ENCODE data around the gene DPH6. TPM values are rescaled to one million over a fixed set of nuclear protein-coding genes. Genes with fewer than 3 reads are reported as not detected.
"Not testable (repeated sequence)": the region's sequence is repeated elsewhere in the genome, so short reads cannot be mapped to it uniquely, and the experiment has no call there.

Gene DPH6
- total and polyA plus RNA-seq, 2 experiments from 2014 or later, result 14.2 to 28.6 TPM

DNA sequence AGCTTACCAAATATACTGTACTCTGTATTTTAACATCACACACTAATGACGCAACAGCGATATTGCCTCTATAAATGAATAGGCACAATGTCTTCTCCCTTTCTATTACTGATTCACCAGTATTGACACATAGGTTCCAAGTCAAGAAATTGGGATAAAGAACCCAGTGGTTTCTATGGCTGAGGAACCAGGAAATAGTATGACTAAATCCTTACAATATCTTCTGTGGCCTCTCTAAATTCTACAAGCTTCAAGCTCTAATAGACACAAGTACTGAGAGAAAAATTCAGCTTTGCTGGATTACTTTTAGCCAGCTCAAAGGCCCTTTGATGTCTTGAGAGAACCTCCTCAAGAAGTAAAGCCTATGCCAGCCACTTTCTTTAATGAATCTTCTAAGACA, 162.5 kb downstream of the DPH6 start:
- Histone ChIP-seq H3K27ac (no peak overlapping the region), H3K4me2 (ENCODE audit: unreplicated experiment) (no peak overlapping the region), H3K27me3 (replicated peaks; ENCODE audit: insufficient read depth) (no peaks in the 10 kb centered on the region), H4K20me1 (ENCODE audit: insufficient read depth) (no peaks in the 10 kb centered on the region), H3F3A (ENCODE audit: insufficient read depth) (no peaks in the 10 kb centered on the region), H3K4me3 (no peak overlapping the region), H3K36me3 (ENCODE audit: low read depth) (no peaks in the 10 kb centered on the region), H3K79me2 (ENCODE audit: insufficient read depth) (no peaks in the 10 kb centered on the region), H3K9me3 (ENCODE audit: low read depth) (no peaks in the 10 kb centered on the region), H3K9me2 (ENCODE audit: insufficient read depth) (no peaks in the 10 kb centered on the region), H2AFZ (no peak overlapping the region), H3K4me1 (ENCODE audit: insufficient read depth) (no peaks in the 10 kb centered on the region), H3K9ac (no peak overlapping the region)
- DNase-seq, result no peak
- TF ChIP-seq EZH2phosphoT487 (IDR thresholded peaks at IDR 0.05; ENCODE audit: insufficient read depth, low read depth), result no peak
- TF ChIP-seq EZH2 (IDR thresholded peaks at IDR 0.05; ENCODE audit: insufficient read depth, poor library complexity, severe bottlenecking), result no peak
- in situ Hi-C loops (cut with MboI), result no loop called here
- WGBS, 2 experiments (ENCODE audit: low coverage in 1 of 2, low lambda C conversion rate in 2 of 2, missing lambda C conversion rate in 2 of 2), result 100% methylated on average over 2 of the region's 2 CpGs

DNA sequence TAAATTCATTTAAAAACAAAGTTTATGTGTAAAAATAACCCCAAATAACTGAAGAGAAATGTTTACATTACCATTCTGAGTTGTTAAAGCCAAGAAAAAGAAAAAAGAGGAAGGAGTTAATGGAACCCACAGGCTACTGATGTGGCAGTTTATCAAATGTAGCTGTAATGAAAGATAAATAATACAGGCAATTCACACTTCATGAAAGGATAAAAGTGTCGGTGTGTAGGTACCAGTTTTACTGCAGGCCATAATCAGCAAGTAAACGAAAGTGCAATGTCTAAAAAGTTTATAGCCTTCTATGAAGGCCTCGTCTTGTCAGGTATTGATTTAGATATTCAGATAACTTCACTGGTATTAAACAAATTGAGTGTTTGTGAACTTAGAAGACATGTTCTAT, 164.6 kb downstream of the DPH6 start:
- Histone ChIP-seq H2AFZ (no peak overlapping the region), H3F3A (ENCODE audit: insufficient read depth) (no peaks in the 10 kb centered on the region), H3K9me3 (ENCODE audit: low read depth) (no peaks in the 10 kb centered on the region), H3K27ac (no peak overlapping the region), H3K9ac (no peak overlapping the region), H3K4me1 (ENCODE audit: insufficient read depth) (no peaks in the 10 kb centered on the region), H3K27me3 (replicated peaks; ENCODE audit: insufficient read depth) (no peaks in the 10 kb centered on the region), H3K4me3 (no peak overlapping the region), H3K79me2 (ENCODE audit: insufficient read depth) (no peaks in the 10 kb centered on the region), H4K20me1 (ENCODE audit: insufficient read depth) (no peaks in the 10 kb centered on the region), H3K36me3 (ENCODE audit: low read depth) (no peaks in the 10 kb centered on the region), H3K4me2 (ENCODE audit: unreplicated experiment) (no peak overlapping the region), H3K9me2 (ENCODE audit: insufficient read depth) (no peaks in the 10 kb centered on the region)
- no peak for TF ChIP-seq EZH2phosphoT487 (IDR thresholded peaks at IDR 0.05; ENCODE audit: insufficient read depth, low read depth)
- TF ChIP-seq EZH2 (IDR thresholded peaks at IDR 0.05; ENCODE audit: insufficient read depth, poor library complexity, severe bottlenecking), result no peak
- in situ Hi-C loops (cut with MboI), result no loop called here
- no peak for DNase-seq
- 85 to 89% methylated on average over 3 of the region's 3 CpGs for WGBS, 2 experiments (ENCODE audit: low coverage in 1 of 2, low lambda C conversion rate in 2 of 2, missing lambda C conversion rate in 2 of 2)

DNA sequence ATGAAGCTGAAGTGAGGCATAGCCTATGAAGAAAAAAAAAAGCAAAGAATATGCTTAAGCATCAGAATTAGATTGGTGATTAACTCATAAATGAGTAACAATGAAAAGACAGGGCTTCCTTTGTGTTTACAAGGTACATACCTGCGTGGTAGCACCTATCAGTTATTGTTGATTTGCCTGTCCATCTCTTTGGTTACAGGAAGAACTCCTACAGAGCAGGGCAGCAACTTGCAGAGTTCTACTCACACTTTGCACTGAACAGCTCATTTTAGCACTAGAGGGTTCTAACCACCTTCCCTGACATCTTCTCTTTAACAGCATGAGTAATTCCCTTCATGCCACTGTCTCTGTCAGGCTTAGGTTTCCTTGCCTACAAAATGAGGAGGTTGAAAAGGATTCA, 166.0 kb downstream of the DPH6 start:
- 100% methylated on average over 1 of the region's 1 CpG for WGBS, 2 experiments (ENCODE audit: low coverage in 1 of 2, low lambda C conversion rate in 2 of 2, missing lambda C conversion rate in 2 of 2)
- no peaks in the 10 kb centered on the region for H3K79me2 ChIP-seq (ENCODE audit: insufficient read depth)
- H3K4me2 ChIP-seq (ENCODE audit: unreplicated experiment), result no peak overlapping the region
- no peak overlapping the region for H3K27ac ChIP-seq
- no peaks in the 10 kb centered on the region for H3K27me3 ChIP-seq (replicated peaks; ENCODE audit: insufficient read depth)
- no peak overlapping the region for H3K9ac ChIP-seq
- H3K9me3 ChIP-seq (ENCODE audit: low read depth), result no peaks in the 10 kb centered on the region
- H3K4me1 ChIP-seq (ENCODE audit: insufficient read depth), result no peaks in the 10 kb centered on the region
- in situ Hi-C loops (cut with MboI), result no loop called here
- H4K20me1 ChIP-seq (ENCODE audit: insufficient read depth), result no peaks in the 10 kb centered on the region
- no peak overlapping the region for H2AFZ ChIP-seq
- TF ChIP-seq EZH2 (IDR thresholded peaks at IDR 0.05; ENCODE audit: insufficient read depth, poor library complexity, severe bottlenecking) (no peak), EZH2phosphoT487 (IDR thresholded peaks at IDR 0.05; ENCODE audit: insufficient read depth, low read depth) (no peak)
- H3F3A ChIP-seq (ENCODE audit: insufficient read depth), result no peaks in the 10 kb centered on the region
- no peaks in the 10 kb centered on the region for H3K36me3 ChIP-seq (ENCODE audit: low read depth)
- H3K4me3 ChIP-seq, result no peak overlapping the region
- no peak for DNase-seq
- no peaks in the 10 kb centered on the region for H3K9me2 ChIP-seq (ENCODE audit: insufficient read depth)

DNA sequence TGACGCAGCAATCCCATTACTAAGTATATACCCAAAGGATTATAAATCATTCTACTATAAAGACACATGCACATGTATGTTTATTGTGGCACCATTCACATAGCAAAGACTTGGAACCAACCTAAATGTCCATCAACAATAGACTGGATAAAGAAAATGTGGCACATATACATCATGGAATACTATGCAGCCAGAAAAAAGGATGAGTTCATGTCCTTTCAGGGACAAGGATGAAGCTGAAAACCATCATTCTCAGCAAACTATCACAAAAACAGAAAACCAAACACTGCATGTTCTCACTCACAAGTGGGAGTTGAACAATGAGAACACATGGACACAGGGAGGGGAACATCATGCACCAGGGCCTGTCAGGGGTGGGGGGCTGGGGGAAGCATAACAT, 167.5 kb downstream of the DPH6 start:
- H3K79me2 ChIP-seq (ENCODE audit: insufficient read depth); in situ Hi-C loops (cut with MboI); H3K27me3 ChIP-seq (replicated peaks; ENCODE audit: insufficient read depth); DNase-seq; H3K4me1 ChIP-seq (ENCODE audit: insufficient read depth); H3K9me3 ChIP-seq (ENCODE audit: low read depth); H3K27ac ChIP-seq; H2AFZ ChIP-seq; H3K4me2 ChIP-seq (ENCODE audit: unreplicated experiment); H3K4me3 ChIP-seq; H3K9ac ChIP-seq; H4K20me1 ChIP-seq (ENCODE audit: insufficient read depth); H3K36me3 ChIP-seq (ENCODE audit: low read depth); H3K9me2 ChIP-seq (ENCODE audit: insufficient read depth); H3F3A ChIP-seq (ENCODE audit: insufficient read depth): not testable (repeated sequence)
- 100% methylated on average over 1 of the region's 1 CpG for WGBS, 2 experiments (ENCODE audit: low coverage in 1 of 2, low lambda C conversion rate in 2 of 2, missing lambda C conversion rate in 2 of 2)

DNA sequence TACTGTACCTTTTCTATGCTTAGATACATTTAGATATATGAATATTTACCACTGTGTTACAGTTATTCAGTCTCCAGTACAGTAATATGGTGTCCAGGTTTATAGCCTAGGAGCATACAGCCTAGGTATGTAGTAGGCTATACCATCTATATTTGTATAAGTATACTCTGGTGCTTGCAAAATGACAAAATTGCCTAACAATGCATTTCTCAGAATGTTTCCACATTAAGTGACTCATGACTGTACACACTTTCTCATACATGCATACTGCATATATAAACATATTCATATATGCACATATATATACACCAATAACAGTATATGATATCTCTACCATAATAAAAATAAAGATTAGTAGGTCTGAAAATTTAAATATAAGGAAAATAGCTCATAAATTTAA, 169.3 kb downstream of the DPH6 start:
- no peak overlapping the region for H3K4me3 ChIP-seq
- no peak overlapping the region for H3K9ac ChIP-seq
- peaks cover 3% of the 10 kb centered on the region; the same call in 1 of the 2 replicates for H3K36me3 ChIP-seq (ENCODE audit: low read depth)
- H3K27ac ChIP-seq, result no peak overlapping the region
- no peaks in the 10 kb centered on the region for H3K9me2 ChIP-seq (ENCODE audit: insufficient read depth)
- no peak for DNase-seq
- no peak for TF ChIP-seq EZH2 (IDR thresholded peaks at IDR 0.05; ENCODE audit: insufficient read depth, poor library complexity, severe bottlenecking)
- TF ChIP-seq EZH2phosphoT487 (IDR thresholded peaks at IDR 0.05; ENCODE audit: insufficient read depth, low read depth), result no peak
- no peaks in the 10 kb centered on the region for H4K20me1 ChIP-seq (ENCODE audit: insufficient read depth)
- no peak overlapping the region for H3K4me2 ChIP-seq (ENCODE audit: unreplicated experiment)
- H3K27me3 ChIP-seq (replicated peaks; ENCODE audit: insufficient read depth), result no peaks in the 10 kb centered on the region
- no peaks in the 10 kb centered on the region for H3F3A ChIP-seq (ENCODE audit: insufficient read depth)
- H2AFZ ChIP-seq, result no peak overlapping the region
- H3K9me3 ChIP-seq (ENCODE audit: low read depth), result no peaks in the 10 kb centered on the region
- H3K4me1 ChIP-seq (ENCODE audit: insufficient read depth), result no peaks in the 10 kb centered on the region
- H3K79me2 ChIP-seq (ENCODE audit: insufficient read depth), result no peaks in the 10 kb centered on the region
- in situ Hi-C loops (cut with MboI), result no loop called here
